Measurements from ENCODE around the gene GAD2. TPM values are rescaled to one million over a fixed set of nuclear protein-coding genes. Genes with fewer than 3 reads are reported as not detected.

GAD2 gene
- total RNA-seq, 1 experiment from 2014 or later = not detected

GRCh38 chr10:26323219-26323618 lies 106.6 kb downstream of the GAD2 start:
- no peak overlapping the region for H3K4me3 ChIP-seq (ENCODE audit: low read depth, low read length)
- peaks cover 15% of the 10 kb centered on the region for H3K9me3 Mint-ChIP-seq (ENCODE audit: unreplicated experiment)
- DNase-seq = no peak

GRCh38 chr10:26326851-26327250 lies 110.3 kb downstream of the GAD2 start:
- BruUV-seq (replicated peaks) = no TSS peak
- Mint-ChIP-seq H3K27ac (ENCODE audit: unreplicated experiment) (no peak overlapping the region), H3K4me3 (ENCODE audit: unreplicated experiment) (no peak overlapping the region), H3K4me1 (ENCODE audit: low read depth, unreplicated experiment) (no peaks in the 10 kb centered on the region), H3K36me3 (ENCODE audit: insufficient read depth, unreplicated experiment) (no peaks in the 10 kb centered on the region), H3K27me3 (ENCODE audit: insufficient read depth, unreplicated experiment) (peaks cover 3% of the 10 kb centered on the region), H3K9me3 (ENCODE audit: unreplicated experiment) (peaks cover 9% of the 10 kb centered on the region)
- no peaks in the 10 kb centered on the region for H3K9me3 ChIP-seq
- H3K27me3 ChIP-seq (replicated peaks; ENCODE audit: control insufficient read depth, insufficient read depth, low read length) = no peaks in the 10 kb centered on the region
- ChIA-PET CTCF (no interaction called here), POLR2A (no interaction called here)
- no peak overlapping the region for H3K4me3 ChIP-seq (ENCODE audit: low read depth, low read length)
- no peak for DNase-seq
- H3K36me3 ChIP-seq (ENCODE audit: control insufficient read depth, insufficient read depth, low read length) = no peaks in the 10 kb centered on the region
- H3K4me1 ChIP-seq = peaks cover 4% of the 10 kb centered on the region; the same call in 1 of the 2 replicates
- intact Hi-C loops (cut with micrococcal nuclease; ENCODE audit: unreplicated experiment) = no loop called here
- no peak for TF ChIP-seq CTCF (IDR thresholded peaks at IDR 0.05; ENCODE audit: insufficient read depth in 1 of 2, low read depth in 1 of 2, low read length in 1 of 2, severe bottlenecking in 1 of 2, unreplicated experiment in 1 of 2)

More at GRCh38 chr10:26323219-26323618, 106.6 kb downstream of the GAD2 start:
- ChIA-PET POLR2A (no interaction called here), CTCF (no interaction called here)
- H3K4me1 ChIP-seq = peaks cover 9% of the 10 kb centered on the region
- no peaks in the 10 kb centered on the region for H3K9me3 ChIP-seq
- Mint-ChIP-seq H3K4me1 (ENCODE audit: low read depth, unreplicated experiment) (peaks cover 9% of the 10 kb centered on the region), H3K36me3 (ENCODE audit: insufficient read depth, unreplicated experiment) (no peaks in the 10 kb centered on the region), H3K4me3 (ENCODE audit: unreplicated experiment) (no peak overlapping the region), H3K27me3 (ENCODE audit: insufficient read depth, unreplicated experiment) (peaks cover 3% of the 10 kb centered on the region), H3K27ac (ENCODE audit: unreplicated experiment) (no peak overlapping the region)
- intact Hi-C loops (cut with micrococcal nuclease; ENCODE audit: unreplicated experiment) = no loop called here
- no peaks in the 10 kb centered on the region for H3K36me3 ChIP-seq (ENCODE audit: control insufficient read depth, insufficient read depth, low read length)
- no peak for TF ChIP-seq CTCF (IDR thresholded peaks at IDR 0.05; ENCODE audit: insufficient read depth in 1 of 2, low read depth in 1 of 2, low read length in 1 of 2, severe bottlenecking in 1 of 2, unreplicated experiment in 1 of 2)
- no peaks in the 10 kb centered on the region for H3K27me3 ChIP-seq (replicated peaks; ENCODE audit: control insufficient read depth, insufficient read depth, low read length)
- BruUV-seq (replicated peaks) = no TSS peak

- Mint-ChIP-seq H3K4me1 (ENCODE audit: low read depth, unreplicated experiment) (no peaks in the 10 kb centered on the region), H3K4me3 (ENCODE audit: unreplicated experiment) (no peak overlapping the region), H3K9me3 (ENCODE audit: unreplicated experiment) (peaks cover 9% of the 10 kb centered on the region), H3K27ac (ENCODE audit: unreplicated experiment) (no peak overlapping the region), H3K27me3 (ENCODE audit: insufficient read depth, unreplicated experiment) (peaks cover 3% of the 10 kb centered on the region), H3K36me3 (ENCODE audit: insufficient read depth, unreplicated experiment) (no peaks in the 10 kb centered on the region)
- Histone ChIP-seq H3K4me1 (peaks cover 4% of the 10 kb centered on the region; the same call in 1 of the 2 replicates), H3K4me3 (ENCODE audit: low read depth, low read length) (no peak overlapping the region), H3K36me3 (ENCODE audit: control insufficient read depth, insufficient read depth, low read length) (no peaks in the 10 kb centered on the region), H3K9me3 (no peaks in the 10 kb centered on the region), H3K27me3 (replicated peaks; ENCODE audit: control insufficient read depth, insufficient read depth, low read length) (no peaks in the 10 kb centered on the region)
- no peak for TF ChIP-seq CTCF (IDR thresholded peaks at IDR 0.05; ENCODE audit: insufficient read depth in 1 of 2, low read depth in 1 of 2, low read length in 1 of 2, severe bottlenecking in 1 of 2, unreplicated experiment in 1 of 2)
- ChIA-PET POLR2A (no interaction called here), CTCF (no interaction called here)
- intact Hi-C loops (cut with micrococcal nuclease; ENCODE audit: unreplicated experiment) = no loop called here
- no TSS peak for BruUV-seq (replicated peaks)
- no peak for DNase-seq
Observed at GRCh38 chr10:26327811-26328210, 111.2 kb downstream of the GAD2 start.
